Endothelial cell of umbilical vein (primary cell): ENCODE results near the gene VSTM4.

Experiments
- EZH2 ChIP-seq: IDR thresholded peaks from 2 replicates; pipeline ENCODE4 v1.6.1; 2012; ENCODE audit warnings: borderline replicate concordance, low read depth, mild to moderate bottlenecking, moderate library complexity, low read length, inconsistent platforms; ENCODE audit not compliant: severe bottlenecking
- TF ChIP-seq, protein P1 (sequence below), 2 donors: IDR thresholded peaks; 1 replicate in 1 of 2; 2 replicates in 1 of 2; pipeline ENCODE4 v1.5.1; 2011; ENCODE audit warnings: low read length in 2 of 2, mild to moderate bottlenecking in 2 of 2, moderate library complexity in 2 of 2, control low read depth in 1 of 2, inconsistent platforms in 1 of 2, low read depth in 1 of 2; ENCODE audit not compliant: insufficient read depth in 1 of 2; ENCODE audit errors: extremely low read depth in 1 of 2

- TF ChIP-seq, protein P1, sequence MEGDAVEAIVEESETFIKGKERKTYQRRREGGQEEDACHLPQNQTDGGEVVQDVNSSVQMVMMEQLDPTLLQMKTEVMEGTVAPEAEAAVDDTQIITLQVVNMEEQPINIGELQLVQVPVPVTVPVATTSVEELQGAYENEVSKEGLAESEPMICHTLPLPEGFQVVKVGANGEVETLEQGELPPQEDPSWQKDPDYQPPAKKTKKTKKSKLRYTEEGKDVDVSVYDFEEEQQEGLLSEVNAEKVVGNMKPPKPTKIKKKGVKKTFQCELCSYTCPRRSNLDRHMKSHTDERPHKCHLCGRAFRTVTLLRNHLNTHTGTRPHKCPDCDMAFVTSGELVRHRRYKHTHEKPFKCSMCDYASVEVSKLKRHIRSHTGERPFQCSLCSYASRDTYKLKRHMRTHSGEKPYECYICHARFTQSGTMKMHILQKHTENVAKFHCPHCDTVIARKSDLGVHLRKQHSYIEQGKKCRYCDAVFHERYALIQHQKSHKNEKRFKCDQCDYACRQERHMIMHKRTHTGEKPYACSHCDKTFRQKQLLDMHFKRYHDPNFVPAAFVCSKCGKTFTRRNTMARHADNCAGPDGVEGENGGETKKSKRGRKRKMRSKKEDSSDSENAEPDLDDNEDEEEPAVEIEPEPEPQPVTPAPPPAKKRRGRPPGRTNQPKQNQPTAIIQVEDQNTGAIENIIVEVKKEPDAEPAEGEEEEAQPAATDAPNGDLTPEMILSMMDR (IDR thresholded peaks at IDR 0.05; ENCODE audit: extremely low read depth in 1 of 2, insufficient read depth in 1 of 2, low read depth in 1 of 2, low read length in 2 of 2): no peak
- no peak for TF ChIP-seq EZH2
Observed at GRCh38 chr10:49080965-49081364, 34.4 kb downstream of the VSTM4 start.
